Right lobe of liver (tissue), 4 donors: ENCODE data around the gene SLC27A2.

Experiments used
- CTCF ChIP-seq, 4 donors: fragments of 200-600 bp in 3 of 4; fragments of 450-650 bp in 1 of 4; IDR thresholded peaks; one replicate each; pipeline versions ENCODE4 v1.5.1 to v1.8.0; 2016 to 2022; ENCODE audit warnings: antibody characterized with exemption in 4 of 4, mild to moderate bottlenecking in 2 of 4
- POLR2A ChIP-seq: fragments of 450-650 bp; IDR thresholded peaks from one replicate; pipeline ENCODE4 v1.6.1; 2017; ENCODE audit warnings: antibody characterized with exemption, mild to moderate bottlenecking
- donor health status: DM: no; HTN: no; CAD: no.
- donor health status: DM: no; HTN: no; CAD: no.
- donor health status: DM: no; HTN: yes; CAD: no.

- TF ChIP-seq CTCF (IDR thresholded peaks at IDR 0.05) (no peak), POLR2A (no peak)
Measured at GRCh38 chr15:50233192-50233736, 51.3 kb downstream of the SLC27A2 start.
